ENCODE results near the gene KRTAP9-1. TPM values are rescaled to one million over a fixed set of nuclear protein-coding genes. Genes with fewer than 3 reads are reported as not detected.

The KRTAP9-1 gene
- total RNA-seq, 1 donor from 2014 or later: not detected

Other genes starting within 250 kb of the KRTAP9-1 start
- not detected in 2 replicates for gene KRT39, start 222.9 kb upstream of the KRTAP9-1 start, total RNA-seq
- gene KRT40, start 205.6 kb upstream of the KRTAP9-1 start, total RNA-seq: not detected in 2 replicates
- not detected in 2 replicates for gene KRTAP3-3, start 195.7 kb upstream of the KRTAP9-1 start, total RNA-seq
- not detected in 2 replicates for gene KRTAP3-2, start 190.0 kb upstream of the KRTAP9-1 start, total RNA-seq
- not detected in 2 replicates for gene KRTAP3-1, start 180.8 kb upstream of the KRTAP9-1 start, total RNA-seq
- not detected in 2 replicates for gene KRTAP1-5, start 162.7 kb upstream of the KRTAP9-1 start, total RNA-seq
- gene KRTAP1-4, start 159.7 kb upstream of the KRTAP9-1 start, total RNA-seq: not detected in 2 replicates
- not detected in 2 replicates for gene KRTAP1-3, start 155.0 kb upstream of the KRTAP9-1 start, total RNA-seq
- gene KRTAP1-1, start 148.4 kb upstream of the KRTAP9-1 start, total RNA-seq: not detected in 2 replicates
- gene KRTAP2-1, start 142.6 kb upstream of the KRTAP9-1 start, total RNA-seq: not detected in 2 replicates
- not detected in 2 replicates for gene KRTAP2-2, start 134.7 kb upstream of the KRTAP9-1 start, total RNA-seq
- gene KRTAP2-3, start 129.8 kb upstream of the KRTAP9-1 start, total RNA-seq: not detected in 2 replicates
- gene KRTAP2-4, start 124.0 kb upstream of the KRTAP9-1 start, total RNA-seq: not detected in 2 replicates
- not detected in 2 replicates for gene KRTAP4-7, start 105.7 kb upstream of the KRTAP9-1 start, total RNA-seq
- not detected in 2 replicates for gene KRTAP4-8, start 91.7 kb upstream of the KRTAP9-1 start, total RNA-seq
- not detected in 2 replicates for gene KRTAP4-16, start 87.7 kb upstream of the KRTAP9-1 start, total RNA-seq
- not detected in 2 replicates for gene KRTAP4-9, start 84.5 kb upstream of the KRTAP9-1 start, total RNA-seq
- gene KRTAP4-11, start 71.5 kb upstream of the KRTAP9-1 start, total RNA-seq: not detected in 2 replicates
- gene KRTAP4-12, start 65.7 kb upstream of the KRTAP9-1 start, total RNA-seq: not detected in 2 replicates
- gene KRTAP4-6, start 49.3 kb upstream of the KRTAP9-1 start, total RNA-seq: not detected in 2 replicates
- gene KRTAP4-5, start 40.1 kb upstream of the KRTAP9-1 start, total RNA-seq: not detected in 2 replicates
- gene KRTAP4-4, start 29.1 kb upstream of the KRTAP9-1 start, total RNA-seq: not detected in 2 replicates
- gene KRTAP4-3, start 21.7 kb upstream of the KRTAP9-1 start, total RNA-seq: not detected in 2 replicates
- not detected in 2 replicates for gene KRTAP4-2, start 11.7 kb upstream of the KRTAP9-1 start, total RNA-seq
- not detected in 2 replicates for gene KRTAP4-1, start 5.0 kb upstream of the KRTAP9-1 start, total RNA-seq
- gene KRTAP9-2, start 36.8 kb downstream of the KRTAP9-1 start, total RNA-seq: not detected in 2 replicates
- not detected in 2 replicates for gene KRTAP9-3, start 42.6 kb downstream of the KRTAP9-1 start, total RNA-seq
- not detected in 2 replicates for gene KRTAP9-8, start 48.1 kb downstream of the KRTAP9-1 start, total RNA-seq
- gene KRTAP9-4, start 59.8 kb downstream of the KRTAP9-1 start, total RNA-seq: not detected in 2 replicates
- not detected in 2 replicates for gene KRTAP9-9, start 65.5 kb downstream of the KRTAP9-1 start, total RNA-seq
- gene KRTAP9-6, start 75.5 kb downstream of the KRTAP9-1 start, total RNA-seq: not detected in 2 replicates
- gene KRTAP9-7, start 85.8 kb downstream of the KRTAP9-1 start, total RNA-seq: not detected in 2 replicates
- not detected in 2 replicates for gene KRTAP29-1, start 113.0 kb downstream of the KRTAP9-1 start, total RNA-seq
- gene KRTAP16-1, start 119.4 kb downstream of the KRTAP9-1 start, total RNA-seq: not detected in 2 replicates
- not detected in 2 replicates for gene KRTAP17-1, start 125.8 kb downstream of the KRTAP9-1 start, total RNA-seq
- not detected in 2 replicates for gene KRT33A, start 160.9 kb downstream of the KRTAP9-1 start, total RNA-seq
- not detected in 2 replicates for gene KRT33B, start 179.9 kb downstream of the KRTAP9-1 start, total RNA-seq
- gene KRT34, start 192.4 kb downstream of the KRTAP9-1 start, total RNA-seq: not detected in 2 replicates
- gene KRT31, start 207.7 kb downstream of the KRTAP9-1 start, total RNA-seq: not detected in 2 replicates
- not detected in 2 replicates for gene KRT37, start 234.7 kb downstream of the KRTAP9-1 start, total RNA-seq